T-helper 2 cell (primary cell): Measurements from ENCODE around the gene SHE.
"Not testable (repeated sequence)": the region's sequence is repeated elsewhere in the genome, so short reads cannot be mapped to it uniquely, and the experiment has no call there.

Experiments
- DNase-seq, 5 experiments: peaks; one replicate each; pipeline versions ENCODE4 v3.0.0 to v3.0.0-alpha.2; 2012 to 2022

The SHE gene

DNA sequence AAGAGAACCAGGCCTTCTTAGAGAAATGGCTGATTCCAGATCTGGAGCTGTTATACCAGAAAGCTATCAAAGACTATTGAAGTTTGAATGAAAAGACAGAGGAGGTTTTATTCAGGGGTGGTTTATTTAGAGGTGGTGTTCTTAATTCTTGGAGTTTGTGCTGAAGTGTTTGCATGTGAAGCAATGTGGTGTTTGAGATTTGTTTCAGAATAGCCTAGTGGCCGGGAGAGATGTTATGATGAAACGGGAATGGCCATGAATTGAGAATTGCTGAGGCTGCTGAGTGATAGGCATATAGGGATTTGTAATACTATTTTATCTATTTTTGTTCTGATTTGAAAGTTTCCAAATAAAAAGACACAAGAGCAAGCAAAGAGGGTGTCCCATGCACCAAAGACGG lies 10.5 kb upstream of the SHE start:
- no peak for DNase-seq

DNA sequence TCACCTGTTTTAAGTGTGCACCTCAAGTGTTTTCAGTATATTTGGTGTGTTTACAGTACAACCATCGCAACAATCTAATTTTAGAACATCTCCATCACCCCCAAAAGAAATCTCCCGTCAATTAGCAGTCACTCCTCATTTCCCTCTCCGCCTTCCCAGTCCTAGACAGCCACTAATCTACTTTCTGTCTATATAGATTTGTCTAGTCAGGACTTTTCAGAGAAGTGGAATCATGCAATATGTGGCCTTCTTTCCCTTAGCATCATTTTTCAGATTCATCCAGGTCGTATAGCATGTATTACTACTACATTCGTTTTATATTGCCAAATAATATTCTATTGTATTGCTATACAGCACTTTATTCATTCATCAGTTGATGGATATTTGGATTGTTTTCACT lies 1.7 kb upstream of the SHE start:
- no peak for DNase-seq

DNA sequence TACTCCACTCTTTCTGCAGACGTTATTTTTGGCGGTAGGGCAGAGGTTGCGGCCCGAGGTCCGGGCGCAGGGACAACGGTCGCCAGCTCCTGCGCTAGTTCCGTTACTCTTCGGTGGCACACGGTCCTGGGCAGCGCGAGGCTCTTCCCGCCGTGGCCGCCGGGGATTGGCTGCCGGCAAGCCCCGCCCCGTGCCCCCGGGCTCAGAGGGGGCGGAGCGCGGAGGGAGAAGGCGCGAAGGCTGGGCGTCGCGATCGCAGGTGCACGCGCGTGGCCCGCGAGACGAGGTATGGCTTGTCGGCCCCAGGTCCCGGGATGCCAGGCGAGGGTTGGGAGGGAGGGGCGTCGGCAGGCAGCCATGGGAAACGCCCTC lies 518 bp upstream of the SHE start:
- DNase-seq, result no peak

DNA sequence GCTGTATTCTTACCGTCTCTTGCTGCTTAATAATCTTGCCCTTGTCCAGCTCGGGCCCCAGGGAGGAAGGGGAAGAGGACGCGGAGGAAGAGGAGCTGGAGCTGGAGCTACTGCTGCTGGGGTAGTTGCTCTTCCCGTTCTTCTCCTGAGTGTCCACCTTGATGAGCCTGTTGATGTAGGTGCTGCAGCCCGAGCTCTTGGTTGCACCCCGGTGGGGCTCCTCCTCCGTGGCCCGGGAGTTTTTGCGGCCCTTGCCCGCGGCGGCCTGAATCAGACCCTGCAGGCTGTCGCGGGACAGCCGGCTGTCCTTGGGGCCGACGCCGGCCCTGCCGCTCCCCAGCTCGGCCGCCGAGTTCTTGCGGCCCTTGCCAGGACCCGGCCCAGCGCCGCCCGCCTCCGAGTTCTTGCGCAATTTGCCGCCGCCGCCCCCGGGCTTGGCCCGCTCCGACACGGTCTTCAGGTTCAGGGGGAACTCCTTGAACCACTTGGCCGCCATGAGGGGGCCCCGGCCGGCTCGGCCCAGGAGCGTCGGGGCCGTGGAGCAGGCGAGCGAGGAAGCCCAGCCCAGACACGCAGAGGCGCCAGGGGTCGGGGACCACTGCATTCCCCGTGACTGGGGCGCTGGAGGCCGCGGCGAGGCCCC lies 668 bp downstream of the SHE start:
- no peak for DNase-seq

DNA sequence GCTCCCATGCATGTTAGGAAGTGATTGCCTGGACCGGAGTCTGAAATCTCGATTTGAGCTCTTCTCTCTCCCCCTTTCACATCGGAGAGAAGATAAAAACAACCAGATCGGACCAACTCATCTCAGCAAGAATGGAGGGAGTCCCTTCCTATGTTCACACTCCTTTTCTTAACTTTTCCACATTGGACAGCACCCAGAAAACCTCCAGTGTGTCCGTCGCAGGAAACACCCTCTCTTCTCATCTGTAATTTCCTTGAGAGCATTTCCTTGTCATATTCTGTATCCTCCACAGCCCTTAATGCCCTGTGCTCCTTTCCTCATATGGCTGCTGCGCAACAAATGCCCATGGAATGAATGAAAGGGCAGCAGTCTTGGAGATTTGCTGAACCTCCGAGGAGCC lies 1.7 kb downstream of the SHE start:
- DNase-seq, result no peak

GRCh38 chr1:154499446-154499845 lies 2.8 kb downstream of the SHE start:
- peak in 1 of 5 experiments; percentile 51 for DNase-seq

DNA sequence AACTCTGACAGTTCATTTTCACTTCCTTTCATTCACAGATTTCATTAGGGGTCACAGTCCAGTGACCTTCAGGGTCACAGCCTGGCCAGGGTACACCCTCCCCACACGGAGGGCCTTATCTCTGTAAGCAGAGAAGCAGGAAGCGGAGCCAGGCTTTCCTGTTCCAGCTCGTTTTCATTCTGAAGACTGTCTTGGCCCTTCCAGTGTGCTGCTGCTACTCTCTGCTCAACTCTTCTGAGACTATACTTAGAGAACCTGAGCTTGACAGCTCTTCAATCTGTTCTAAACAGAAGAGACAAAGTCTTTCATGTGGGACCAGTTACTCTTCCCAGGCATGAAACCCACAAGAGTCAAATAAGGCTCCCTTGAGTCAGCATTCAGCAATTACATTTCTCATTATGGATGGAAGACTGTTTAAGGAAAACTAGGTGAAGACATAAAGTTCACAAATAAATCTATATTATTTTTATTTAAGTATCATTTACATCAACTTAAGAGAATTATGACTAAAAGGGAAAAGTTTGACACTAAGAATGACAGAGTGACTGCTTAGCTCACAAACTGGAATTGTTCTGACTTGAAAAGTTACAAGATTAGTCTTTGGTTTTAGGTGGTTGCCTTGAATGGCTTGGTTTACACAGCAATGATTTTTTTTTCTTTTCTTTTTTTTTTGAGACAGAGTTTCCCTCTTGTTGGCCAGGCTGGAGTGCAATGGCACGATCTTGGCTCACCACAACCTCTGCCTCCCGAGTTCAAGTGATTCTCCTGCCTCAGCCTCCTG lies 5.0 kb downstream of the SHE start:
- no peak for DNase-seq

- DNase-seq, result no peak
These were observed 5.8 kb downstream of the SHE start for GRCh38 chr1:154496383-154496782.

GRCh38 chr1:154495496-154496273 lies 6.5 kb downstream of the SHE start:
- DNase-seq, result no peak

- DNase-seq, result peak in 1 of 5 experiments; percentile 49
These were observed 8.9 kb downstream of the SHE start for GRCh38 chr1:154493276-154493675.

DNA sequence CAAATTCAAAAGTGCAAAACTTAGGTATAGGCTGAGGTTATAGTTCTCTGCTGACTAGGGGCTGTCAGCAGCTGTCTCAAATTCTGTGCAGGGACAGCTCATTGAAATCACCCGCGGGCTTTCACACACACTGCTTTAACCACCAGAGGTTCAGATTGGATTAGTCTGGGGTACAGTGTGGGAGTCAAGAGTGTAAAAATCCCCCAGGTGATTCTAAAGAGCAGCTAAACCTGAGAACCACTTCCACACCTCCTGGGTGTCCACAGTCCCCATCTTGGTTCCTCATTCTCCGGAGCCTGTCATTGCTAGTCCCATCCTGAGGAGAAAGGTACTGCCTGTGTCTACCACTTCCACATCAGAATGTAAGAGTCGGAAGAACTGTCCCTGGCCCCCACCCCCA lies 10.1 kb downstream of the SHE start:
- no peak for DNase-seq

DNA sequence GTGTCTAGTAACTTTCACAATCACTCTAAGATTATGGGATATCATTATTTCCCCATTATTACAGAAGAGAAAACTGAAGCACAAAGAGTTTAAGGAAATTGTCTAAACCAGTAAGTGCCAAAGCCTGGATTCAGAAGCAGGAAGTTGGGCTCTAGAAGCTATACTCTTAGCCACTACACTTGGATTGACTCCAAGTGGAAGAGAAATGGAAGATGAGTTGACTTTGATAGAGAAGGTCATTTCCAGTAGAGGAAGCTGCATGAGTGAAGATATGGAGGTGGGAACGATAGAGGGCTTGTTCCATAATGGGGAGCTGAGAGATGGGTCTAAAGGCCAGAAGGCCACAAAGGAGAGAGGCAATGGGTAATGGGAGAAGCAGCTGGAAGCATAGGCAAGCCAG lies 11.9 kb downstream of the SHE start:
- no peak for DNase-seq

DNA sequence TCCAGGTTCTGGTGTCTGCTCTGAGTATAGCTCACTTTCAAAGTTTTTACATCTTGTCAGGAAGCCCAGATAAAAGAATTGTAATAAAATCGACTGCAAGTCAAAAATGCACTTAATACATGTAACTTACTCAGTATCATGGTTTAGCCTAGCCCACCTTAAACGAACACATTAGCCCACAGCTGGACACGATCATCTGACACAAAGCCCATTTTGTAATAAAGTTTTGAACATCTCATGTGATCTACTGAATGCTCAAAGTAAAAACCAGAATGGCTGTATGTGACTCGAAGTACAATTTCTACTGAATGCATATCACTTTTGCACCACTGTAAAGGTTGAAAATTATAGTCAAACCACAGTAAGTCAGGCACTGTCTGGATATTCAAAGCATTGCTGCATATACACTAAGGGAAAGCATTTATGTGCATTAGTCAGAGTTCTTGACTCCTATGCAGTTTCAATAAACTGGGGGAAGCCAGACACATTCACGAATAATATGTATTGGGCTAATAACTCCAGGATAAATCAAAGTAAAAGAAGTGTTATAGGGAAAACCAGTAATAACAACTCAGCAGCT lies 12.4 kb downstream of the SHE start:
- DNase-seq, result no peak

GRCh38 chr1:154488922-154489321 lies 13.3 kb downstream of the SHE start:
- no peak for DNase-seq

DNA sequence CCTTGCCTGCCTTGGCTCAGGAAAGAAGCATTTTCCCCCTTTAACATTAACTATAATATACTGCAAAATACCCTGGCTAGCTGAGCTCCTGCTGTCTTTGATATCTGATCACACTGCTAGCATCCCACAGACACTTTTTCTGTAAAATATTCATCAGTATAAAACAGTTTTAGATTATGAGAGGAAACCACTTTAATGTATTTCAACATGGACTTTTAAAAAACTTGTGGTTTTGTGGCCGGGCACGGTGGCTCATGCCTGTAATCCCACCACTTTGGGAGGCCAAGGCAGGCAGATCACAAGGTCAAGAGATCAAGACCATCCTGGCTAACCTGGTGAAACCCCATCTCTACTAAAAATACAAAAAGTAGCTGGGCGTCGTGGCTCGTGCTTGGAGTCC lies 15.5 kb downstream of the SHE start:
- not testable (repeated sequence) for DNase-seq

DNA sequence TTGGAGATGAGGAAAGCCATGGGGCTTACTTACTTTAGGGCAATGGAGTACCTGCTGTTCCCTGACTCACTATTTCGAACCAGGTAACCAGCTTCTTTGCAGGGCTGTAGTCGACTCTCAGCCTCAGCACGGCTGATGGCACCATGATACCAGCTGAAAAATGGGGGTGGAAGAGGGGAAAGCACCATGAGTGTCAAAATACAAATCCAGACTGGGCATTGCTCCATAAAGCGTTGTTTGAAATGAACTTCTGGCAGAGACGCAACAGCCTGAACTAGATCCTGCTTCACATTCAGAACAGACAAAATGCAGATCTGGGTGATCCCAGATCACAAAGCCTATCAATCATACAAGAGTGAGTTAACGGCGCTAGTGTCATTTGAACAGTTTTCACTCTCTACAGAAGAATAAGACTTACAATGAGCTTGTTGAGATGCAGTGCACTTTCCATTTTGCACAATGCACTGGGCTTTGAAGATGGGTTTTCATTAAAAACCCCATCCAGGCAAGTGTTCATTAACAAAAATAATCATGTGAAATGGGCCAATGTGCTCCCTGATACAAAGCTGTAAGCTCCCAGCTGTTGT lies 16.2 kb downstream of the SHE start:
- no peak for DNase-seq

DNA sequence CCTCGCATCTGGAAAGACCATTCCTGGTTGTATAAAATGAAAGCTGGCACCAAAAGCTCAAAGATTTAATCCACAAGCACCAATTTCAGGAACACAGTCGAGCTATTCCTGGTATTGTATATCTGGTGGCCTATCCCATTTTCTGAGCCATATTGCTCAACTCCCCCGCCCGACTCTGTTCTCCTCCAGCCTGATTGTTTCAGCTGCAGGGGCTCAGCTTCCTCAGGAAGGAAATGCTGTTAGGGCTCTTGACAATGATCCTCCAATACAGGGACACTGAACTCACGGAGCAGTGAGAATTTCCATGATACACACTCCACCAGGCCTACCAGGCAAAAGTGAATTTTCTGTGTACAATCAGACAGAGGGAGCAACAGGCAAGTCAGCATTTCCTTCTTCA lies 17.1 kb downstream of the SHE start:
- DNase-seq, result no peak

DNA sequence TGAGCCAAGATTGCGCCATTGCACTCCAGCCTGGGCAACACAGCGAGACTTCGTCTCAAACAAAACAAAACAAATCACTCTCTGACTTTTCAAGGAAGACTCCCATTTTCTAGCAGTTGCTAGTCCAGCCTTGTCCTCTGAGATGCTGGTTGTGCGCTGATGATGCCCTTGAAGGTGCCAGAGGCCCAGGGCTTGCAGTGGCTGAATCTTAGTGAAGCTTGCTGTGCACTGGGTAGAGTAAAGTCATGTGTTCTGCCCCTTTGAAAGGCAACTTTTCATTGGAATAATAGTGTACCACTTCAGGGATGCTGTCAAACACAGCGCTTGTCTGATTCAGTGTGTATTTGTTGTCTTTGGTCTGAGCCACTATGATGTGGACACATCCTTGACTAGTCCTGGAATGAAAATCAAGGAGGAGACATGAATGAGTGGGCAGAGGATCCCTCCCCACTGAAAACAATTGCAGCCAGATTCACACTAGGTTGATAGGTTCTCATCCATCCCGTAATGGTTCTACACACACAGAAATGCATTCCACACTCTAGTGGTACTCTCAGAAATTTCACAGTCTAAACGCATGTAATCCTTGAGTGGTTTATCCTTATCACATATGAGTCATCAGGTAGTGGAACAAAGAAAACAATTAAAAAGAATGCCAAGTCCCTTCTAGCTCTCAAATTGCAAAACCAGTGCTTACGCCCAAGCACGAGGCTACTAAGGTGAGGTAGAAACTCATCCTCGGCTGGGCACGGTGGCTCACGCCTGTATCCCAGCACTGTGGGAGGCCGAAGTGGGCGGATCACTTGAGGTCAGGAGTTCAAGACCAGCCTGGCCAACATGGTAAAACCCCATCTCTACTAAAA lies 18.0 kb downstream of the SHE start:
- no peak for DNase-seq

DNA sequence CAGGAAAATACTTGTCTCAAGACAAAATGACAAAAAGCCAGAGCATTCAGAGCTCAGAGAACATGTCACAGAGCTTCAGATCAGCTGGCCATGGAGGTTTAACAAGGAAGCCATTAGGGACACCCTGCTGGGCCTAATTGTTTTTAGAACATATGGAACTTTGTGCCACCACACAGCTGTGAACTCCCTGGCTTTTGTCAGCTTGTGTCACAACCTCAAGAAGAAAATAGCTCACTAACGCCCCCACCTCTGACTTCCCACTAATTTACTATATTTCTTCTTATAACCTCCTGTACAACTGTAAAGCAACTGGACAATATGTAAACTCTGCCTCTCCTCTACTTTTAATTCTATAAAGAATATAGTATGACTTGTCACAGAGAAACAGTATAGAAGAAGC lies 21.2 kb downstream of the SHE start:
- DNase-seq, result no peak

DNA sequence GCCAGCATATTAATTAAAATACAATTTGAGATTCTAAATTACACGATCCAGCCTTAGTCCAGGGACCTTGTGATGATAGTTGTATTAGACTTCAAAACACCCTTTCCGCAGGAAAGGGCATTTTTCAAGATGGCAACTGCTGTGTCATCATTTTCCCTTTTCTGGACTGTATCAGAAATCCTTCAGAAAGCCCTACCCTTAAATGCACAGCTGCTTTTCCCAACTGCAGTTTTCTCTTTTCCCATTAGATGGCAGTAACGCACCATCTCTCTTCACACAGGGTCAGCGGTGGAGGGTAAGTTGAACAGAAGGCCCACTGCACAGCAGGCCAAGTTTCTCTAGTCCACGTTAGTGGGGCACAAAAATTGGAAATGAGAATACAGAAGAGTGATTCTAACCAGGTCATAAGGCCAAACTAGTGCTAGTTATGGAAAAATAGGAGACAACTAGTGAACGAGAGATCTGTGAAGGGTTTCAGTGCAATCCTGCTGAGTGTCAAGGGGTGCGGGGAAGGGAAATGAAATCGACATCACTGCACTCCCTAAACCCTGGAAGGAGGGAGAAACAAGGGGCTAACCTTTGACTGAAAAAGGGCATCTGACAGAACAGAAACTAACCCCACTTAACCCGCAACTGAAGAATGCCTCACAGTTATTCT lies 22.3 kb downstream of the SHE start:
- peak in 3 of 5 experiments; percentile 24 to 64 (median 43) for DNase-seq

DNA sequence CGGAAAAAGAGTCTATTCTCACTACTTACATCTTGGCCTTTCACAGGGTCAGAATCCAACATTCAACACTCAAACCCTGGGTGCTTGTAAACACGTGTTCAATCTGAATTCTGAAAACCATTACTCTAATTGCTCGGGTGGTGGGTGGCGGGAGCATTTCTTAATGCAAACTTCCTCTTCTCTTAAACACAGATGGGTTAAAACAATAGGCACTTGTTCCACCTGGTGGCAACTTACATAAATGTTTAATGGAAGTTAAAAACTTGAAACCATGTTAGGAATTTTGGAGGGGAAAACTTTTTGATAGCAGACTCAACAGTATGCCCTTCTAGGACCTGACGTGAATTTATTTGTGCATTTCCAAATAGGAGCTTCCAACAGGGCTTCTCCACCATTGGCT lies 23.6 kb downstream of the SHE start:
- DNase-seq, result peak in 1 of 5 experiments; percentile 69

DNA sequence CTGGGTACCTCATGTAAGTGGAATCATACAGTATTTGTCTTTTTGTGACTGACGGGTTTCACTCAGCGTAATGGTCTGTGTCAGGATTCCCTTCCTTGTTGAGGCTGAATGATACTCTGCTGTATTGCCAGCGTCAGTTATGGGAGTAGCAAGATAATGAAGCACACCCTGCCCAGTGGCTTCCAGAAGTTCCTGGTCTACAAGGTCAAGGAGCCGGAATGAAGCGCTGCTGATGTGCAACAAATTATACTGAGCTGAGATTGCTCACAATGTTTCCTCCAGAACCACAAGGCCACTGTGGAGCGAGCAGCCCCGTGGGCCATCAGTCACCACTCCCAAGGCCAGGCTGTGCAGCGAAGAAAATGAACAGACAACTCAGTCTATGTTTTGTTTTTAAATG lies 24.2 kb downstream of the SHE start:
- DNase-seq, result no peak
